PC-3 (cell line): ENCODE data around the gene CHMP2A.

Source experiments
- EZH2 ChIP-seq: fragments of 300-600 bp; sonication (generic); IDR thresholded peaks from one replicate; pipeline ENCODE4 v1.6.1; 2017; ENCODE audit warnings: antibody characterized with exemption, mild to moderate bottlenecking, low read length; ENCODE audit not compliant: unreplicated experiment
- TF ChIP-seq, protein P1 (sequence below): fragments of 300-600 bp; sonication (generic); conservative IDR thresholded peaks from 2 replicates; pipeline ENCODE4 v1.5.1; 2017; ENCODE audit warnings: antibody characterized with exemption, low read depth, mild to moderate bottlenecking, low read length

DNA sequence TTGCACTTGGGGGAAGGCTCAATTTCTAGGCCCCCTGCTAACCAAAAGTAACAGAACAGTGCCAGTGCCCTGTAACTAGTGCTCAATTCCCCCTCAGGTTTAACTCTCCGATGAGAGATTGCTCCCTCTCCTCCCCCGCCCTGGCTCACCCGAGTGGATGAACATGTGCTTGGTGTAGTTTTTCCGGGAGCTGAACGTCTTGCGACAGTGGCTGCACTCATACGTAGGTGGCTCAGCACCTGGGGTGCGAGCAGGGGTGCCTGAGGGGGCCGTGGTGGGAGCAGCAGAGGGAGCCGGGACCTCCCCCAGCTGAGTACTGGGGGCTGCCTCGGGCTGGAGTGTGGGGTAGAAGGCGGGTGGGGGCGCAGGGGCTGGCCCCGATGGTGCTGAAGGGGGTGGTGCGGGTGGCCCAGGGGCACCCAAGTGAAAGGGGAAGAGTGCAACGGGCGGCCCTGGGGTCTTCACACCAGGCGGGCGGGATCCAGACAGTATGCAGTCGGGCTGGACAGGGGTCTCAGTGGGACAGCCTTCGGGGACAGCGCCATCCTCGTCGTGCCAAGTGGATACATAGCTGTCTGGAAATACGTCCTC is 38.6 kb downstream of the CHMP2A start:
- TF ChIP-seq, protein P1, sequence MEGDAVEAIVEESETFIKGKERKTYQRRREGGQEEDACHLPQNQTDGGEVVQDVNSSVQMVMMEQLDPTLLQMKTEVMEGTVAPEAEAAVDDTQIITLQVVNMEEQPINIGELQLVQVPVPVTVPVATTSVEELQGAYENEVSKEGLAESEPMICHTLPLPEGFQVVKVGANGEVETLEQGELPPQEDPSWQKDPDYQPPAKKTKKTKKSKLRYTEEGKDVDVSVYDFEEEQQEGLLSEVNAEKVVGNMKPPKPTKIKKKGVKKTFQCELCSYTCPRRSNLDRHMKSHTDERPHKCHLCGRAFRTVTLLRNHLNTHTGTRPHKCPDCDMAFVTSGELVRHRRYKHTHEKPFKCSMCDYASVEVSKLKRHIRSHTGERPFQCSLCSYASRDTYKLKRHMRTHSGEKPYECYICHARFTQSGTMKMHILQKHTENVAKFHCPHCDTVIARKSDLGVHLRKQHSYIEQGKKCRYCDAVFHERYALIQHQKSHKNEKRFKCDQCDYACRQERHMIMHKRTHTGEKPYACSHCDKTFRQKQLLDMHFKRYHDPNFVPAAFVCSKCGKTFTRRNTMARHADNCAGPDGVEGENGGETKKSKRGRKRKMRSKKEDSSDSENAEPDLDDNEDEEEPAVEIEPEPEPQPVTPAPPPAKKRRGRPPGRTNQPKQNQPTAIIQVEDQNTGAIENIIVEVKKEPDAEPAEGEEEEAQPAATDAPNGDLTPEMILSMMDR = no peak
- TF ChIP-seq EZH2 = no peak
